ENCODE results near the gene ANKRD10.

- TF ChIP-seq GATA2 (IDR thresholded peaks at IDR 0.05; ENCODE audit: low read depth, low read length) (no peak), GATA3 (IDR thresholded peaks at IDR 0.05; ENCODE audit: low read depth, low read length) (no peak)
These were observed 38.5 kb upstream of the ANKRD10 start for GRCh38 chr13:110953416-110953815.

Data from SH-SY5Y (cell line).